ENCODE data around the gene WDR45B. TPM values are rescaled to one million over a fixed set of nuclear protein-coding genes. Genes with fewer than 3 reads are reported as not detected.

WDR45B gene
- total RNA-seq, 4 donors from 2014 or later: 57.3 to 81.4 (median 74.4) TPM

DNA sequence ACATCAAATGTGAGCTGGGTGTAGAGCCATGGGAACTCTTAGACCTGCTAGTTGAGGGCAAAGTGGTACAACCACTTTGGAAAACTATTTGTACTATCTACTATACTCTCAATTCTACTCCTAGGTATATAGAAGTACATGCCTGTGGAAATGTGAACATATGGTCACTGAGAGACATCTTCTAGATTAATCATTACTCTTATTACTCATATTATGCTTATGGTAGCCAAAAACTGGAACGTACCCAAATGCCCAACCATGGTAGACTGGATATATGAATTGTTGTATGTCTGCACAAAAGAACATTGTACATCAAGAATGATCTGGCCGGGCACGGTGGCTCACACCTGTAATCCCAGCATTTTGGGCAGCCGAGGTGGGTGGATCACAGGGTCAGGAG, 2.7 kb downstream of the WDR45B start:
- peaks cover 15 to 43% (median 35%) of the 10 kb centered on the region in 4 donors for H3K36me3 ChIP-seq
- H3K27ac ChIP-seq (replicated peaks in 1 of 4): no peak overlapping the region
- 96% methylated on average over 4 of the region's 4 CpGs for WGBS
- no peaks in the 10 kb centered on the region for H3K27me3 ChIP-seq
- no peak overlapping the region for H3K4me3 ChIP-seq
- peaks cover 25 to 40% (median 32%) of the 10 kb centered on the region in 4 donors for H3K4me1 ChIP-seq
- TF ChIP-seq, protein P1, sequence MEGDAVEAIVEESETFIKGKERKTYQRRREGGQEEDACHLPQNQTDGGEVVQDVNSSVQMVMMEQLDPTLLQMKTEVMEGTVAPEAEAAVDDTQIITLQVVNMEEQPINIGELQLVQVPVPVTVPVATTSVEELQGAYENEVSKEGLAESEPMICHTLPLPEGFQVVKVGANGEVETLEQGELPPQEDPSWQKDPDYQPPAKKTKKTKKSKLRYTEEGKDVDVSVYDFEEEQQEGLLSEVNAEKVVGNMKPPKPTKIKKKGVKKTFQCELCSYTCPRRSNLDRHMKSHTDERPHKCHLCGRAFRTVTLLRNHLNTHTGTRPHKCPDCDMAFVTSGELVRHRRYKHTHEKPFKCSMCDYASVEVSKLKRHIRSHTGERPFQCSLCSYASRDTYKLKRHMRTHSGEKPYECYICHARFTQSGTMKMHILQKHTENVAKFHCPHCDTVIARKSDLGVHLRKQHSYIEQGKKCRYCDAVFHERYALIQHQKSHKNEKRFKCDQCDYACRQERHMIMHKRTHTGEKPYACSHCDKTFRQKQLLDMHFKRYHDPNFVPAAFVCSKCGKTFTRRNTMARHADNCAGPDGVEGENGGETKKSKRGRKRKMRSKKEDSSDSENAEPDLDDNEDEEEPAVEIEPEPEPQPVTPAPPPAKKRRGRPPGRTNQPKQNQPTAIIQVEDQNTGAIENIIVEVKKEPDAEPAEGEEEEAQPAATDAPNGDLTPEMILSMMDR (IDR thresholded peaks at IDR 0.05): no peak
- TF ChIP-seq POLR2A (IDR thresholded peaks at IDR 0.05; ENCODE audit: low read depth) (no peak), EP300 (IDR thresholded peaks at IDR 0.05) (no peak), POLR2AphosphoS5 (IDR thresholded peaks at IDR 0.05) (no peak)
- no peaks in the 10 kb centered on the region for H3K9me3 ChIP-seq
- DNase-seq (ENCODE audit: extremely low spot score): no peak
- intact Hi-C loops (cut with DNase I): loop anchor here (5.0 kb wide), 1 partner anchor 53 kb away; no protein-coding TSS in a partner anchor

DNA sequence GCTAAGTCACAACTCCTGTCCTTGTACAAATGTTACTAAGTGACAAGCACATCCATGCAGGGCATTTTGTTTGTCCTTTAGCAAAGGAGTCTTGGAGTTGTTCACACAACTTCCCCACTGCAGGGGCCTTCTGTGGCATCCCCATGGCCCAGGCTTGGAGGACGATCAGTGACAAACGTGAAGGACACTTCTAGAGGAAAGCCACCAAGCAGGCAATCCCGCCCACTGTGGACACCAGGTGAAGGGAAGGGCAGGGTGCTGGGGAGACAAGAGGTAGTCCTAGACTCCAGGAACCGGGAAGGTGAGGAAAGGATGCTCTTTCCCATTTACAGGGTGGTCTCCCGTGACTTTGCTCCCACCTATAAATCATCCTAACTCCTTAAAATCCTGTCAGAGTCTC, 4.1 kb downstream of the WDR45B start:
- Histone ChIP-seq H3K9me3 (no peaks in the 10 kb centered on the region), H3K4me3 (no peak overlapping the region), H3K4me1 (peaks cover 25 to 50% (median 35%) of the 10 kb centered on the region in 4 donors), H3K36me3 (peaks cover 15 to 57% (median 46%) of the 10 kb centered on the region in 4 donors), H3K27ac (replicated peaks in 1 of 4) (no peak overlapping the region), H3K27me3 (no peaks in the 10 kb centered on the region)
- 87% methylated on average over 5 of the region's 5 CpGs for WGBS
- TF ChIP-seq, protein P1 (IDR thresholded peaks at IDR 0.05): no peak
- TF ChIP-seq EP300 (IDR thresholded peaks at IDR 0.05): no peak
- no peak for TF ChIP-seq POLR2AphosphoS5 (IDR thresholded peaks at IDR 0.05)
- DNase-seq (ENCODE audit: extremely low spot score): no peak
- intact Hi-C loops (cut with DNase I): no loop called here

DNA sequence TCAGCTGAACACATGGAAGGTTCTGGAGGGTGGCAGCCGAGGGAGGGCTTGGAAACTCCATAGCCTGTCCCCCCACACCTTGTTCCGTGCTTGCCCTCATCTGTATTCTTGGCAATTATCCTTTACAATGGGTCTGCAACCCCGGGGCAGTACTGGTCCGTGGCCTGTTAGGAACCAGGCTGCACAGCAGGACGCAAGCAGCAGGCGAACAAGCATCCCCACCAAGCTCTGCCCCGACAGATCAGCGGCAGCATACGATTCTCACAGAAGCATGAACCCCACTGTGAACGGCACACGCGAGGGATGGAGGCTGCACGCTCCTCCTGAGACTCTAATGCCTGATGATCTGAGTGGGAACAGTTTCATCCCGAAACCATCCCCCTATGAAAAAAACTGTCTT, 6.2 kb downstream of the WDR45B start:
- DNase-seq (ENCODE audit: extremely low spot score): no peak
- peaks cover 15 to 65% (median 49%) of the 10 kb centered on the region in 4 donors for H3K36me3 ChIP-seq
- no peaks in the 10 kb centered on the region for H3K9me3 ChIP-seq
- TF ChIP-seq EP300 (IDR thresholded peaks at IDR 0.05) (no peak), POLR2AphosphoS5 (IDR thresholded peaks at IDR 0.05) (no peak), POLR2A (IDR thresholded peaks at IDR 0.05; ENCODE audit: low read depth) (no peak)
- TF ChIP-seq, protein P1 (IDR thresholded peaks at IDR 0.05): no peak
- intact Hi-C loops (cut with DNase I): no loop called here
- H3K27me3 ChIP-seq: no peaks in the 10 kb centered on the region
- peaks cover 18 to 47% (median 30%) of the 10 kb centered on the region in 4 donors for H3K4me1 ChIP-seq
- H3K27ac ChIP-seq (replicated peaks in 1 of 4): no peak overlapping the region
- no peak overlapping the region for H3K4me3 ChIP-seq
- WGBS: 83% methylated on average over 14 of the region's 14 CpGs

DNA sequence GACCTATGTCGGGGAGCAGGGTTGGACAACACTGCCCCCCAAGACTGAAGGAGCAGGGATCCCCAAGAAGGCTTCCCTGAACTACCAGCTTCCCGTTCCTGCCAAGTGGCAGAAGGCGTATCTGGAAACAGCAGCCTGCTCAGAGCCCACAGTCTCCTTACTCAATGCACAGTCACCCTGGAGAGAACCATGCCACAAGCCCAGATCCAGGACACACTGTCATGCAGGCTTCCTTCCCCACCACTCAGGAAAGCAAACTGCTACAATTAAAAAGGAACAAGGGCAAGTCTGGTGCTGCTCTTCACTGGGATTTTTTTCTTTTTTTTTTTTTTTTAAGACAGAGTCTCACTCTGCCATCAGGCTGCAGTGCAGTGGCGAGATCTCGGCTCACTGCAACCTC, 8.2 kb downstream of the WDR45B start:
- peaks cover 15 to 65% (median 51%) of the 10 kb centered on the region in 4 donors for H3K36me3 ChIP-seq
- intact Hi-C loops (cut with DNase I): no loop called here
- no peak overlapping the region for H3K27ac ChIP-seq (replicated peaks in 1 of 4)
- peaks cover 0 to 28% (median 13%) of the 10 kb centered on the region in 4 donors for H3K4me1 ChIP-seq
- no peaks in the 10 kb centered on the region for H3K27me3 ChIP-seq
- WGBS: 86% methylated on average over 5 of the region's 5 CpGs
- H3K4me3 ChIP-seq: no peak overlapping the region
- DNase-seq (ENCODE audit: extremely low spot score): no peak
- no peak for TF ChIP-seq POLR2A (IDR thresholded peaks at IDR 0.05; ENCODE audit: low read depth)
- TF ChIP-seq, protein P1 (IDR thresholded peaks at IDR 0.05): no peak
- TF ChIP-seq EP300 (IDR thresholded peaks at IDR 0.05): no peak
- TF ChIP-seq POLR2AphosphoS5 (IDR thresholded peaks at IDR 0.05): no peak
- H3K9me3 ChIP-seq: no peaks in the 10 kb centered on the region

DNA sequence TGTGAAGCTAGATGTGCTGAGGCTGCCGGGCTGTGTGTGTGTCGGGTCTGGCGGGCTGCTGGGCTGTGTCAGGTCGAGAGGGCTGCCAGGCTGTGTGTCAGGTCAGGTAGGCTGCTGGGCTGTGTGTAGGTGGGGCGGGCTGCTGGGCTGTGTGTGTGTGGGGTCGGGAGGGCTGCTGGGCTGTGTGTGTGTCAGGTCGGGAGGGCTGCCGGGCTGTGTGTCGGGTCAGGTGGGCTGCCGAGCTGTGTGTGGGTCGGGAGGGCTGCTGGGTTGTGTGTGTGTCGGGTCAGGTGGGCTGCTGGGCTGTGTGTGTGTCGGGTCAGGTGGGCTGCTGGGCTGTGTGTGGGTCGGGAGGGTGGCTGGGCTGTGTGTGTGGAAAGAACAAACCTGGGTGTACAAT, 8.6 kb downstream of the WDR45B start:
- Histone ChIP-seq H3K4me1 (peaks cover 0 to 28% (median 11%) of the 10 kb centered on the region in 4 donors), H3K36me3 (peaks cover 15 to 64% (median 51%) of the 10 kb centered on the region in 4 donors), H3K9me3 (no peaks in the 10 kb centered on the region), H3K27ac (replicated peaks in 1 of 4) (no peak overlapping the region), H3K27me3 (no peaks in the 10 kb centered on the region), H3K4me3 (no peak overlapping the region)
- TF ChIP-seq POLR2A (IDR thresholded peaks at IDR 0.05; ENCODE audit: low read depth) (no peak), EP300 (IDR thresholded peaks at IDR 0.05) (no peak), POLR2AphosphoS5 (IDR thresholded peaks at IDR 0.05) (no peak)
- TF ChIP-seq, protein P1 (IDR thresholded peaks at IDR 0.05): no peak
- DNase-seq (ENCODE audit: extremely low spot score): no peak
- WGBS: 77% methylated on average over 14 of the region's 14 CpGs
- intact Hi-C loops (cut with DNase I): no loop called here

Measured in esophagus muscularis mucosa (tissue), 4 donors.